ENCODE measurements around the gene COPE.
"Not testable (repeated sequence)": the region's sequence is repeated elsewhere in the genome, so short reads cannot be mapped to it uniquely, and the experiment has no call there.

Gene COPE

DNA sequence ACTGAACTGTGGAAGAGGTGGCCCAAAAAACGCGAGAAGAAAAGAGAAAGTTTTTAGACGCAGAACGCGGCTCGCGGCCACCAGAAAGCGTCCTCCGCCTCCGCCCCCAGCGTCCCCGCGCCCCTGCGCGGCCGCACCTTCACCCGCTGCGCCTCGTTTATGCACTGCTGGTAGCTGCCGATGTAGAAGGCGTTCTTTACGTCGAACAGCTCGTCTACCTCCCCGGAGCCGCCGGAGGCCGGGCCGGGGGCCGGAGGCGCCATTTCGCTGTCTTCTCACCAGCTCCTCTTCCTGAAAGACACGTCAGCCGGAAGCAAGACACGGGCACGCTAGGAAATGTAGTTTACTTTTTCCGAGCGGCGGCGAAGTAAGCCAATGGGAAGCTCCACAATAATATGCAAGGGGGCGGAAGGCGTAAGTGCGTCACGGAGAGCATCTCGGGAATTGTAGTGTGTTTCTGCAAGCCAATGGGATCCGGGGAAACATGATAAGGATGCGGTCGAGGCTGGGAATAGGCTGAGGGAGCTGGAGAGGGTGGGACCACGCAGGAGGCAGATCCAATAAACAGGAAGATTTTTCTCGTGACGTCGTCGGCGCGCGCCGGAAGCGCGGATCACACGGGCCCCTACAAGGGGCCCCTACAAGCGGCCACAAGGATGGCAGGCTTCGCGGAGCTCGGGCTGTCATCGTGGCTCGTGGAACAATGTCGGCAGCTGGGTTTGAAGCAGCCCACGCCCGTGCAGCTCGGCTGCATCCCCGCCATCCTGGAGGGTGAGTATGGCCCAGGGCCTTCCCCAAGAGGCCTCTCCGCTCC, at the start of gene COPE, which contains the start of gene DDX49:
TSS of gene COPE (minus strand) at position 302 of the 814 bp plus-strand sequence. CDS start at position 263, 39 bp downstream.
TSS of gene DDX49 (plus strand) at position 630 of the 814 bp plus-strand sequence. CDS start at position 657, 27 bp downstream.
- FAIRE-seq (peak; percentile 83), DNase-seq (ENCODE audit: low spot score) (peak; percentile 95)

DNA sequence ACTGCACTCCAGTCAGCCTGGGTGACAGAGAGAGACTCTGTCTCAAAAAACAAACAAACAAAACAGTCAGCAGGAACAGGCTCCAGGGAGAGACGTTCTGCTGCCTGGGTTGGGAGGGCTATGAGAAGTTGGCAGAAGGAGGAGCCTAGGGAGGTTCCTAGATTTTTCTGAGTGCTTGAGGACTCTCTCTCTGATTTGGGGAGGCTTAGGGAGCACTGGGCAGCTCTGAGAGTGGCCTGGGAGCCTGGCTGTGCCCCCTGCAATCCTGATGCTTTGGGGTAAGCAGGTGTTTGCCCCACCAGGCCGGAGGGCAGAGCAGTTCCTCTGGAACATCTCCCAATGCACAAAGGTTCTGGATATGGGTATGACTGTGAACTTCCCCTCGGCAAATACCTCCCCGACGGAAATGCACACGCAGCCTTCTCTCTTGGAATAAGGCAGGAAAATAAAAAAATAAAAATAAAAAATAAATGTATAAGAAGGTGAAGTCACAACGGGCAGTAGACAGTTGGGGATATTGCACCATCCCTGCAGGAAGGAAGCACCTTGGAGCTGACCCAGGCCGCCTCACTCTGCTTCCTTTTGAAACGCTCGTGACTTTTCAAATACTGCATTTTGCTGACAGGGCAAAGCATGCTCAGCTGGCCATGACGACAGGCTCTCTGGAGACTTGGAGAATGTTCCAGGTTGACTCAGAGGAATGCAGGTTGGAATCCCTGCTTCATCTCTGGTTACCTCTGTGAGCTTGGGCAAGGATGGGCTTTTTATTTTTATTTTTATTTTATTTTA, 48.4 kb upstream of the COPE start:
- DNase-seq (ENCODE audit: low spot score) = peak; percentile 35
- FAIRE-seq = no peak

DNA sequence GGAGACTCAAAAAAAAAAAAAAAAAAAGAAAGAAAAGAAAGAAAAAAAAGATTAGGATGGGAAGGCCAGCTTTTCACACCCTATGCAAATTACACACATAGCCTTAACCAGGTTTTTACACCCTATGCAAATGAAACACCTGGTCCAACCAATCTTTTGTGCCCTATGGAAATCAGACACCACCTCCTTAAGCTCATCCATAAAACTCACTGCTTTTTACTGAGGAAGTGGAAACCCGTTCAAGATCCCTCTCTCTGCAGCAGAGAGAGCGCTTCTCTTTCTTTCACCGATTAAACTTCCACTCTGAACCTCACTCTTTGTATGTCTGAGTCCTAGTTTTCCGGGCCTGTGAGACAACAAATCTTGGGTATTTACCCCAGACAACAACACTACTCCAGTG, 47.1 kb upstream of the COPE start:
- no peak for DNase-seq (ENCODE audit: low spot score)
- FAIRE-seq = no peak

DNA sequence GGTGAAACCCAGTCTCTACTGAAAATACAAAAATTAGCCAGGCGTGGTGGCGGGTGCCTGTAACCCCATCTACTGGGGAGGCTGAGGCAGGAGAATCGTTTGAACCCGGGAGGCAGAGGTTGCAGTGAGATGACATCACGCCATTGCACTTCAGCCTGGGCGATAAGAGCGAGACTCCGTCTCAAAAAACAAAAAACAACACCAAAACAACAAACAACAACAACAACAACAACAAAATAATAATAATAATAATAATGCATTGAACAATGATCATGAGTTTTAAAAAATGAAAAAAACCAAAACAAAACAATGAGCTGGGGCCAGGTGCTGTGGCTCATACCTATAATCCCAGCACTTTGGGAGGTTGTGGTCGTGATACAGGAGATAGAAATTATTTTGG, 44.9 kb upstream of the COPE start:
- no peak for FAIRE-seq
- no peak for DNase-seq (ENCODE audit: low spot score)

DNA sequence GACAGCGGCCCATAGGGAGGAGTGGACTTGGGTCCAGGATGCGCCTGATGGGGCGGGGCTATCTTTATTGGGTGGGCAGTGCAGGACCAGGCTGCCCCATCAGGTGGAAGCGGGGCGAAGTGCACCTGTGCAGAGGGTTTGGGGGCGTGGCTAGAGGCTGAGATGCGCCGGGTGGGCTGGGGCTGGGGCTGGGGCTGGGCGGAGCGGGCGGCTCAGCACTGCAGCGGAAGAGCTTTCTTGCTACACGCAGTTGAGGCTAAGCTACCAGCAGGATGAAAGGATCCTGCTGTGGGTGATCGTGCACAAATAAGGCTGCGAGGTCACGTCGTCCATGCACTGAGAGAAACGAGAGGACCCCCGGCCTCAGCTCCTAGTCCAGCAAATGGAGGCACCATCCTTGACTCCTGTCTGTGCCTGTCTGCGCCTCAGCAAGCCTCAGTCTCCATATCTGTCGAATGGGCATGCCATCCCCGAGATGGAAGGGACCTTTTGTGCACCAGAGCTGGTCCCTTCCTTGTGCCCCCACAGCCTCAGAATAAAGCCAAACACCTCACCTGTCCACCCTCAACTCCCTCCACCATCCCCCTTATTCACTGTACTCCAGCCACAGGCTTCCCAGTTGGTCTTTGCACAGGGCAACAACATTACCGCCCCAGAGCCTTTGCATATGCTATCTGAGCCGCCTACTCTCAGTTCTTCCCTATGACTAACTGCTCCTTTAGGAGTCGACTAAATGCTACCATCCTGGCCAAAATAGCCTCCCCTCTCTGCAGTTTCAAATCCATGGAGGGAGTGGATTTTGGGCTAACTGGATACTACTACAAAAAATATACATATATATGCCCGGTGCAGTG, 42.8 kb upstream of the COPE start:
- FAIRE-seq (no peak), DNase-seq (ENCODE audit: low spot score) (no peak)

DNA sequence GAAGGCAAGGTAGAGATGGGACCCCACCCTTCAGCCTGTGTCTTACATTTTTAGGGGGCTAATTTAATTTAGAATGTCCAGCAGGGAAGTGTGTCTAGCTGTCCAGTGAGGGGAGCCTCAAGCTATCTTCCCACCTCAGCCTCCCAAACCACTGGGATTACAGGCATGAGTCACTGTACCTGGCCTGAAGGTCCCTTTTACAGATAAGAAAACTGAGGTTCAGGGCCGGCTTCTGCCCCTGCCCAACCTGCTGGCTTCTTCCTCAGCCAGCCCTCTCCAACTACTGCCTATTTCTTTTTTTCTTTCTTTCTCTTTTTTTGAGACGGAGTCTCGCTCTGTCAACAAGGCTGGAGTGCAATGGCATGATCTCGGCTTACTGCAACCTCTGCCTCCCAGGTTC, 41.2 kb upstream of the COPE start:
- DNase-seq (ENCODE audit: low spot score) (no peak), FAIRE-seq (no peak)

DNA sequence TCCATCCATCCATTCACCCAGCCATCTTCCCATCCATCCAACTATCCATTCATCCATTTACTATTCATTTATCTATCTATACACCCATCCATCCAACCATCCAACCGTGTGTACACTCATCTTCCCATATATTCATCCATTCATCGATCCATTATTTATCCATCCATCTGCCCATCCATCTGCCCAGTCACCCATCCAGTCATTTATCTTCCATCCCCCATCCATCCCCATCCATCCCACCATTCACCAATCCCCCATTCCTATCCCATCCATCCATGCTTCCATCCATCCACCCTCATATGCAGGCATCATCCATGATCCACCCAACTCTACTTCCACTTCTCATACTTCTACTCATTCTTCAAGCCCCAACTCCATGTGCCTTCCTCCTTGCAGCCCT, 35.9 kb upstream of the COPE start:
- FAIRE-seq (no peak), DNase-seq (ENCODE audit: low spot score) (no peak)

DNA sequence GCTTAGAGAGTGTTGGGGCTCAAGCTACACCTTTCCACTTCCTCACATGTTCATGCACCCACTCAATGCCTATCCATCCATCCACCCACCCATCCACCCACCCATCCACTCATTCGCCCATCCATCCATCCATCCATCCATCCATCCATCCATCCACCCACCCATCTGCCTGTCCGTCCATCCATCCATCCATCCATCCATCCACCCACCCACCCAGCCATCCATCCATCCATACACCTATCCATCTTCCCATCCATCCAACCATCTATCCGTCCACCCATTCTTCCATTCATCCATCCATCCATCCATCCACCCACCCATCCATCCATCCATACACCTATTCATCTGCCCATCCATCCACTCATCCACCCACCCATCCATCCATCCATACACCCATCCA, 34.9 kb upstream of the COPE start:
- FAIRE-seq = no peak

DNA sequence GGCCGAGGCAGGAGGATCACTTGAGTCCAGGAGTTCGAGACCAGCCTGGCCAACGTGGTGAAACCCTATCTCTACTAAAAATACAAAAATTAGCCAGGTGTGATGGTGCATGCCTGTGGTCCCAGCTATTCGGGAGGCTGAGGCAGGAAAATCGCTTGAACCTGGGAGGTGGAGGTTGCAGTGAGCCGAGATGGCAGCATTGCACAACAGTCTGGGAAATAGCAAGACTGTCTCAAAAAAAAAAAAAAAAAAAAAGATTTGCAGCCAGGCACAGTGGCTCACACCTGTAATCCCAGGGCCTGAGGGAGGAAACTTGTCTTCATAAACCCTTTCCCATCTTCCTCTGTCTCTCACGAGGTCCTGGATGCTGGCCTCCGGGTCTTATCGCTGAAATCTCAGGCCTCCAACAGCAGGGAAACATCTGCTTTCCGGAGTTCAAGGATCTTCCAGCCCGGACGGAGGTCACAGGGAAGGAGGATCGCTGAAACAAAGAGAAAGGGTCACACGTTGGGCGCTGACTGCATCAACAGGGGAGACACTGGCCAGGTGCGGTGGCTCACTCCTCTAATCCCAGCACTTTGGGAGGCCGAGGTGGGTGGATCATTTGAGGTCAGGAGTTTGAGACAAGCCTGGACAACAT, 33.3 kb upstream of the COPE start:
- not testable (repeated sequence) for FAIRE-seq; DNase-seq (ENCODE audit: low spot score)

More for the DNA sequence above, 34.9 kb upstream of the COPE start:
- no peak for DNase-seq (ENCODE audit: low spot score)

DNA sequence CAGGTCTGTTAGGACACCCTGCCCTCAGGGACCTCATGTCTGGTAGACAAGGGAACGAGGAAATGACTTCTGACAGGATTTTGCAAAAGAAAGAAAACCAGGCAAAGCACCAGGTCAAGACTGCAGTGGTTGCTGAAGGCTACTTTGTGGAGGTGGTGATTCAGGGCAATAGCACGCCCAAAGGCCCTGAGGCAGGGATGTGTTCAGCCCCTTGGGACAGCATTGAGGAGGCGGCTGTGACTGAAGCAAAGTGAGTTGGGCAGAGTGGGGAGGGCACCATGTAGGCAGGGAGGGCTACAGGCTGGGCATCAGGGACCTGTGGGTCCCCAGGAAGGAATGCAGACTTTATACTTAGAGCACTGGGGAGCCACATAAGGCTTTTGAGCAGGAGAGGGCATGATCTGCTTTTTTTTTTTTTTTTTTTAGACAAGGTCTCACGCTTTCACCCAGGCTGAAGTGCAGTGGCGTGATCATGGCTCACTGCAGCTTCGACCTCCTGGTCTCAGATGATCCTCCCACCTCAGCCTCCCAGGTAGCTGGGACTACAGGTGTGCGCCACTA, 32.6 kb upstream of the COPE start:
- DNase-seq (ENCODE audit: low spot score) = no peak
- FAIRE-seq = no peak

DNA sequence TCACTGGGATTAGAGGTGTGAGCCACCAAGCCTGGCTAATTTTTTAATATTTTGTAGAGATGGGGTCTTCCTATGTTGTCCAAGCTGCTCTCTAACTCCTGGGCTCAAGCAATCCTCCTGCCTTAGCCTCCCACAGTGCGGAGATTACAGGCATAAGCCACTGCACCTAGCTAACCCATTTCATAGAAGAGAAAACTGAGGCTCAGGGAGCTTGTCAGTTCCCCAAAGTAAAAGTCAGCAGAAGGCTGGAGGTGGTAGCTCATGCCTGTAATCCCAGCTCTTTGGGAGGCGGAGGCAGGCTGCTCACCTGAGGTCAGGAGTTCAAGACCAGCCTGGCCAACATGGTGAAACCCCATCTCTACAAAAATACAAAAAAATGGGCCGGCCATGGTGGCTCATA, 30.7 kb upstream of the COPE start:
- no peak for FAIRE-seq
- no peak for DNase-seq (ENCODE audit: low spot score)

DNA sequence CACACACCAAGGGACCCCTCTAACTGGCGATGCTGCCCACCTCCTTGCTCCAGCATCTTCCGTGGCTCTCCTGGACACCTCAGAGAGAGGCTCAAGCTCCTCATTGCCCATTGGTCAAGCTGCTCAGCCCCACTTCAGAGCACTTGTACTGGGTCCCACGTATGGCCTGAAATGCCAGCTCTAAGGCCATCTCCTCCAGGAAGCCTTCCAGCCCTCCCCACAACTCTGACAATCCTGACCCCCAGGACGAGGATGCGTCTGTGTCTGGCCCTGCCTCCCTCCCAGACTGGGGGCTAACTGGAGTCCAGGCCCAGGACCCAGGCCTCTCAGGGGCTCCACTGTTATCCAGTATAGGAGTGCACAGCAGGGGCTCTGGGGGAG, 29.8 kb upstream of the COPE start:
- DNase-seq (ENCODE audit: low spot score) (no peak), FAIRE-seq (no peak)

DNA sequence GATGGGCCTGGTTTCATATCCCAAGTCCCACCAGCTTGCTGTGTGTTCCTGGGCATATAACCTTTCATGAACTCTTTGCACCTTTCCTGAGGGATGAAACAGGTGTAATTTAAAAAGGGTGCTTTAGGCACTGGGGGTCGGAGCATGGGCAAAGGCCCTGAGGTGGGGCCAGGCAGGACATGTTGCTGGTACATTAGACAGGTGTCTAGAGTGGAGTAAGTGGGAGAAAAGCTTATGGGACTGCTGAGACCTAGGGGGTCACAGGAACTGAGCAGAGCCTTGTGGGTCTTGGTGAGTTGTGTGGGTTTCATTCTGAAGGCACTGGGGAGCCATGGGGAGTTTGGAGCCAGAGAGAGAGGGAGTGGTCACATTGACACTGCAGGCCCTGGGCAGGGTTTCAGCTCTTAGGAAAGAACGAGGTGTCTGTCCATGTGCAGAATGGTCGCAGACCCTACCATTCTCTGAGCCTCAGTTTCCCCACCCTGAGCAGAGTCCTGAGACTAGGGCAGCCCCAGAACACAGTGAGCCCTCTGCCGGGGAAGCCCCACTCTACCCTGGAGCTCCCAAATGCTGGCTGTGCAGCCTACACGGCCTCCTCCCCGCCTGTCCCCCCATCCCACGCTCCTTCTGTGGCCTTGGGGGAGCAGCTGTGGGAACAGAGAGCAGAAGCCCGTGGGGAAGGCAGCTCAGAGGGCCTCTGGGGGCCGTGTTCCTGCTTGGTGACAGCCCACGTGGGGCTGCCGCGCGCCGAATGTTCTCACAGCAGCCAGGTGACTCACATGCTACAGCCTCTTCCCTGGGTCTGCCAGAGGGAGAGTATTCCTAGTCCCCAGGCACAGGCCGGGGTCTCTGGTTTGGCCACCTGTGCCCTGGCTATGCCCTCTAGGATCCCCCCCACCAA, 29.1 kb upstream of the COPE start:
- DNase-seq (ENCODE audit: low spot score) (no peak), FAIRE-seq (no peak)

DNA sequence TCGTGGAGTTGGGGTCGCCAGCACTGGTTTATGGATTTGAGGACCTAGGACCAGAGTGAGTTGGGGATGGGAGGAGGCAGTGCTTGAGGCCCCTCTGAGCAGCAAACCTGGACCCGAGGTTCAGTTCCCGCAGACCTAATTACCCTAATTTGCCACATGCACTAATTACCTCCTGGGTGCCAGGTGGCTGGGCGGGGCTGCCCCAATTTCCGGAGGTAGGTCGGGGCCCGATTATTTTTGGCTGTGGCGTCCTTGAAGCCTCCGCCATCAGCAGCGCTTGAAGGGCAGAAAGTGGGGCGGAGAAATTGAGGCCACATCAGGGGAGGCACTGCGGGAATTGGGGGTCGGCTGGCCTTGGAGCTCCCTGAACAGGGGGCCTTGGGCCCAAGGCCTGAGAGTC, 27.7 kb upstream of the COPE start:
- no peak for FAIRE-seq
- no peak for DNase-seq (ENCODE audit: low spot score)

DNA sequence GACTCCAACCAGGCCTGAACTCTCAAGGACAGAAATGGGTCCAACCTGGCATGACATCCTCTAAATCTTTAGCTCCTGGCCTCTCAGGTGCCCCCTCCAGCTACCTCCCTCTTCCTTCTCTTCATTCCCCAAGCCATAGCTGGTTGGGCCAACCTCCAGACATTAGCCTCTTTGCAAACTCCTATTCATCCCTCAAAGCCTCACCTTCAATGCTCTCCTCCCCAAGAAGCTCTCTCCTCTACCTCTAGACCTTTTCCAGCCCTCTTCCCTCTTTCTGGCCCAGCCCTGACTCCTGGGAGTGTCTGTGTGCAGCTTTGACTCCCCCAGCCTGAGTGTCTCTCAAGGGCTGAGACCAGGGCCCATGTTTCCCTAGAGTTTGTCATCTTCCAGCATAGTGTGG, 27.1 kb upstream of the COPE start:
- DNase-seq (ENCODE audit: low spot score) = no peak
- no peak for FAIRE-seq

DNA sequence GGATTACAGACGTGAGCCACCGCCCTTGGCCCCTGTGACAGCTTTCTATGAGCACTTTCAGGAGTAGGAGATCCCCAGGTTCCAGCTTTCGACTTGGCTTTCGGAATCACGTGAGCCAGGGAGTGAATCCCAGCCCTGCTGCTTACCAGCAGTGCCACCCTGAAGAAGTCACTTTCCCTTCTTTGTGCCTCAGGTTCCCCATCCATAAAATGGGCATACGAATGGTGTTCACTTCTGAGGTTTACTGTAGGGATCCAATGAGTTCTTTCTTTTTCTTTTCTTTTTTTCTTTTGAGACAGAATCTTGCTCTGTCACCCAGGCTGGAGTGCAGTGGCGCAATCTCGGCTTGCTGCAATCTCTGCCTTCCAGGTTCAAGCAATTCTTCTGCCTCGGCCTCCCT, 26.1 kb upstream of the COPE start:
- DNase-seq (ENCODE audit: low spot score) (no peak), FAIRE-seq (no peak)

DNA sequence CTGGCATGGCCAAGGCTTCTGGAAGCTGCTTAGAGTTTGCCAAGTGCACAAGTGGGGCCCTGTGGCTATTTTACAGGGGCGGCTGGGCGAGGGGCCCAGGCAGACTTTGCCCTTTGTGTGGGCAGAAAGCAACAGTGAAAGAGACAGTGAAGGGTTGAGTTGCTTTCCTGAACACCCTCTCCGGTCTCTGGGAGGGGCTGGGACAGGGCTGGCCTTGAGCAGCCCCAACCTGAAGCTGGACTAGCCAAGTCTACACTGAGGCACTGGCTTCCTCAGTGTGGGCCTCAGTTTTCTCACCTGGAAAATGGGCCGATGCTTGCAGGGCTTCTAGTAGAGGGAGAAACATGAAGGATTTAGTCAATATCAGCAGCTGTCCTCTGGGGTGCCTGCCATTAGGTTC, 24.3 kb upstream of the COPE start:
- FAIRE-seq = no peak
- DNase-seq (ENCODE audit: low spot score) = no peak

DNA sequence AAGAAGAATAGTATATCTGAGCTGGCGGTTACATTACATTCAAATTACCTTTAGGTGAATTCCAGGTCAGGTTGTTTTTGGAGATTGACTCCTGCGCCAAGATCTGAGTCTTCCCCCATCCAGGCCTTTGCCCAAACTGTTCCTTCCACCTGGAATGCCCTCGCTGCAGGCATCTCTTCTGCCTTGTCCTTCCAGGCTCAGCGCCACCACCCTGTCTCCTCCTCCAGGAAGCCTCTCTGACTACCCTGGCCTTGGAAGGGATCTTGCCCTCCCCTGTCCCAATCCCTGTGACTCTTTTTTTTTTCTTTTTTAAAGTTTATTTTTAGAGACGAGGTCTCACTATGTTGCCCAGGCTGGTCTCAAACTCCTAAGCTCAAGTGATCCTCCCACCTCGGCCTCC, 23.5 kb upstream of the COPE start:
- FAIRE-seq (no peak), DNase-seq (ENCODE audit: low spot score) (no peak)

DNA sequence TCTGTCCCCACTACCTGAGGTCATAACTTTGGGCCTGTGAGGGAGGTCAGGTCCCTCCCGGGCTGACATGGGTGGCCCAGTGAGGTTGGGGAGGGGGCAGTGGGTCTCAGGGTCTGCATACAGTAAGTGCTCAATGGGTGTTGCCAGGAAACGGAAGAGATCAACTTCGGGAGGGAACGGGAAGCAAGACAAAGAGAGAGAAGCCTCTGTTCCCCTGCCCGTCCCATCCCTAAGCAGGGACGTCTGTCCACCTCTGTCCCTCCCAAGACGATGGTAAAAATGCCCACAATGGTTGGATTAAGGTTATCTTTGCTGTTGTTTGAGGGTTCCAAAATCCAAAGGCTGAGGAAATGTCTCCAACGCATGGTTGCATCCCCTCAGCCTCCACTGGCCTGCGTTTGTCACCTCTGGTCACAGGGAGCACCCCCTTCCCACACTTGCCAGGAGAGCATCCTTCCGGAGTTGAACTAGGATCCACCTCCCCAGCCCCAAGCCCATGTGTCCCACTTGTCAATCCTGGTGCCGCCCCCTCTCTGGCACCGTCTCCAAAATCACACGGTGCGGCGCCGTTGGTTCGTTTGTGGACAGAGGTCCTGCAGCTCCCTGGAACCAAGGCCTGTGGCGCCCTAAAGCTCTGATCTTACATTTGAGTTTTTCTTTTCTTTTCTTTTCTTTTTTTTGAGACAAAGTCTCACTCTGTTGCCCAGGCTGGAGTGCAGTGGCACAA, 22.6 kb upstream of the COPE start:
- DNase-seq (ENCODE audit: low spot score) (no peak), FAIRE-seq (no peak)

Measured in urothelium cell line (cell line).